HepG2 (cell line): ENCODE results near the gene BBIP1. TPM values are rescaled to one million over a fixed set of nuclear protein-coding genes. Genes with fewer than 3 reads are reported as not detected.

ENCODE experiments used
- AGO2 ChIP-seq: fragments of 200-400 bp; formaldehyde crosslinking; optimal IDR thresholded peaks from 2 replicates; pipeline ENCODE3; 2017; ENCODE audit warnings: mild to moderate bottlenecking, low read depth, low read length, moderate library complexity
- HIVEP1 ChIP-seq: sonication (generic); formaldehyde crosslinking; IDR thresholded peaks from 2 replicates; pipeline ENCODE4 v1.4.0; 2020; ENCODE audit warnings: mild to moderate bottlenecking, missing genetic modification reagents
- HNRNPK ChIP-seq: fragments of 200-400 bp; formaldehyde crosslinking; IDR thresholded peaks from 2 replicates; pipeline ENCODE4 v1.6.1; 2018; ENCODE audit warnings: low read length, low read depth, moderate library complexity, mild to moderate bottlenecking; ENCODE audit not compliant: poor library complexity, severe bottlenecking
- KDM1A ChIP-seq: IDR thresholded peaks from 2 replicates; pipeline ENCODE4 v1.6.1; 2016; ENCODE audit warnings: missing compliant biosample characterization
- PHF5A ChIP-seq: IDR thresholded peaks from one replicate; pipeline ENCODE4 v1.6.1; 2018; ENCODE audit warnings: low read depth, missing genetic modification reagents; ENCODE audit not compliant: unreplicated experiment
- TBL1XR1 ChIP-seq: fragments of 150-350 bp; IDR thresholded peaks from 2 replicates; pipeline ENCODE4 v1.6.1; 2014; ENCODE audit warnings: borderline replicate concordance, low read length; ENCODE audit not compliant: partially characterized antibody
- ZNF224 ChIP-seq: sonication (generic); formaldehyde crosslinking; IDR thresholded peaks from 2 replicates; pipeline ENCODE4 v1.5.0; 2020; ENCODE audit warnings: mild to moderate bottlenecking, missing genetic modification reagents
- polyA plus RNA-seq, 8 experiments: library from polyadenylated mRNA; depleted of rRNA in 3 of 8; stranded (reverse) in 7 of 8; unstranded in 1 of 8; fragments of >200 nt; fragmentation: Illumina TruSeq in 4 of 8; extraction: Trizol in 4 of 8; gene quantifications; 2 replicates each; pipeline versions ENCODE4 v1.2.1 to v1.2.3, GENCODE V29; 2011 to 2016; ENCODE audit warnings: low read depth in 4 of 8, missing spikeins in 1 of 8, mixed read lengths in 1 of 8; ENCODE audit not compliant: insufficient read depth in 1 of 8
- total RNA-seq, 5 experiments: library from RNA; depleted of rRNA; stranded (reverse); fragments of >200 nt; fragmentation: Illumina TruSeq; extraction: Trizol; gene quantifications; 2 replicates each; pipeline ENCODE4 v1.2.3, GENCODE V29; 2016; ENCODE audit warnings: low read depth in 1 of 5
- TF ChIP-seq, protein P1 (sequence below): IDR thresholded peaks from 2 replicates; pipeline ENCODE4 v1.6.1; 2012; ENCODE audit warnings: low read length, improper control_type of control experiment
- TF ChIP-seq, protein P2 (sequence below): IDR thresholded peaks from 2 replicates; pipeline ENCODE4 v1.6.1; 2018; ENCODE audit warnings: missing genetic modification reagents
- TF ChIP-seq, protein P3 (sequence below): sonication (generic); formaldehyde crosslinking; IDR thresholded peaks from 2 replicates; pipeline ENCODE4 v1.9.0; 2022; ENCODE audit warnings: low read depth, missing genetic modification reagents
- TF ChIP-seq, protein P4 (sequence below): sonication (generic); formaldehyde crosslinking; IDR thresholded peaks from 2 replicates; pipeline ENCODE4 v1.8.0; 2022; ENCODE audit warnings: mild to moderate bottlenecking, missing genetic modification reagents, borderline replicate concordance
- TF ChIP-seq, protein P5 (sequence below): sonication (generic); formaldehyde crosslinking; IDR thresholded peaks from 2 replicates; pipeline ENCODE4 v1.4.0; 2020; ENCODE audit warnings: missing genetic modification reagents, low read depth, mild to moderate bottlenecking, borderline replicate concordance
- TF ChIP-seq, protein P6 (sequence below): sonication (generic); formaldehyde crosslinking; IDR thresholded peaks from 2 replicates; pipeline ENCODE4 v1.4.0; 2020; ENCODE audit warnings: mild to moderate bottlenecking, missing genetic modification reagents
- TF ChIP-seq, protein P7 (sequence below): IDR thresholded peaks from 2 replicates; pipeline ENCODE4 v1.6.1; 2016; ENCODE audit warnings: missing compliant biosample characterization, missing genetic modification reagents, borderline replicate concordance

Gene BBIP1
- total and polyA plus RNA-seq, 2 of the 13 experiments (the other 11 are each of a cell fraction or from before 2014, with no cell fraction given), result 18.3 to 24.1 TPM

DNA sequence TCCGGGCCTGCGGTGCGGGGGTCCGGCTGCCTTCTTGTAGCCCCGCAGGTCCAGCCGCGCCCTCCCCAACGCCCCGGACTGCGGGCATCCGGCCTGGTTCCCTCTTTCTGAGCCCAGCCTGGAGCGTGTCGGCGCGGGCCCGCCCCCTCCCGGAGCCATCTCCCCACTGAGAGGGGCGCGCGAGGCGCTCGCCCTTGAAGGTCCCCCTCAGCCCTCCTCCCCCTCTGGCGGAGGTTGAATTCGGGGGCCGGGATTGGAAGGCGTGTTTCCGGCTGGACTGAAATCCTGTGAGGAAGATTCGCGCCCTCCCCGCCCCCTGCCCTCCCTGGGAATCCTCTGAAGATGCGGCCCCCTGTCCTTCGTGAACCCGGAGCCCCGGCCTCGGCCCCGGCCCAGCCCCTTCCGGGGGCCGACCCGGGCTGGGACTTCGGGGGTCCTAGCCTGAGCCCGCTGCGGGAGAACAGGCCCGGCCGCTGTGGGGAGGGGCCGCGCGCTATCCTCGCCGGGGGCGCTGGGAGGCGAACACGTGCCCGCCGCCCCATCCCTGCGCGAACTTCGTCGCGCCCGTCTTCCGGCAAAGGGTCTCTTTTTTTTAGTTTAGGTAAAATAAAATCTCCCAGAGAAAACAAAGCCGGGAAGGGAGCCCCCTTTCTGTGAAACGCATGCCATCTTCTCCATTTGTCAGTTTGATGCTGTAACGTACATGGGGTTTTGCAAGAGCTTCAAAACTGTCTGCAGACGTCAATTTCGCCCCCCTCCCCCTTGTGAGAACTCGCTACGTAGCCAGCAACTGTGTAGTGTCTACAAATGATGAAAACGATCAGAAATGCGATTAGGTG is 46.6 kb downstream of the BBIP1 start (continued):
- TF ChIP-seq HIVEP1 (CRISPR knock-in tag) (peak; percentile 61; the same call in 1 of the 2 replicates), TBL1XR1 (no peak), HNRNPK (no peak), AGO2 (peak; percentile 83), ZNF224 (no peak), PHF5A (CRISPR knock-in tag) (no peak), KDM1A (CRISPR knock-in tag) (no peak)
- TF ChIP-seq, protein P1, sequence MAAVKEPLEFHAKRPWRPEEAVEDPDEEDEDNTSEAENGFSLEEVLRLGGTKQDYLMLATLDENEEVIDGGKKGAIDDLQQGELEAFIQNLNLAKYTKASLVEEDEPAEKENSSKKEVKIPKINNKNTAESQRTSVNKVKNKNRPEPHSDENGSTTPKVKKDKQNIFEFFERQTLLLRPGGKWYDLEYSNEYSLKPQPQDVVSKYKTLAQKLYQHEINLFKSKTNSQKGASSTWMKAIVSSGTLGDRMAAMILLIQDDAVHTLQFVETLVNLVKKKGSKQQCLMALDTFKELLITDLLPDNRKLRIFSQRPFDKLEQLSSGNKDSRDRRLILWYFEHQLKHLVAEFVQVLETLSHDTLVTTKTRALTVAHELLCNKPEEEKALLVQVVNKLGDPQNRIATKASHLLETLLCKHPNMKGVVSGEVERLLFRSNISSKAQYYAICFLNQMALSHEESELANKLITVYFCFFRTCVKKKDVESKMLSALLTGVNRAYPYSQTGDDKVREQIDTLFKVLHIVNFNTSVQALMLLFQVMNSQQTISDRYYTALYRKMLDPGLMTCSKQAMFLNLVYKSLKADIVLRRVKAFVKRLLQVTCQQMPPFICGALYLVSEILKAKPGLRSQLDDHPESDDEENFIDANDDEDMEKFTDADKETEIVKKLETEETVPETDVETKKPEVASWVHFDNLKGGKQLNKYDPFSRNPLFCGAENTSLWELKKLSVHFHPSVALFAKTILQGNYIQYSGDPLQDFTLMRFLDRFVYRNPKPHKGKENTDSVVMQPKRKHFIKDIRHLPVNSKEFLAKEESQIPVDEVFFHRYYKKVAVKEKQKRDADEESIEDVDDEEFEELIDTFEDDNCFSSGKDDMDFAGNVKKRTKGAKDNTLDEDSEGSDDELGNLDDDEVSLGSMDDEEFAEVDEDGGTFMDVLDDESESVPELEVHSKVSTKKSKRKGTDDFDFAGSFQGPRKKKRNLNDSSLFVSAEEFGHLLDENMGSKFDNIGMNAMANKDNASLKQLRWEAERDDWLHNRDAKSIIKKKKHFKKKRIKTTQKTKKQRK, result no peak
- TF ChIP-seq, protein P2, sequence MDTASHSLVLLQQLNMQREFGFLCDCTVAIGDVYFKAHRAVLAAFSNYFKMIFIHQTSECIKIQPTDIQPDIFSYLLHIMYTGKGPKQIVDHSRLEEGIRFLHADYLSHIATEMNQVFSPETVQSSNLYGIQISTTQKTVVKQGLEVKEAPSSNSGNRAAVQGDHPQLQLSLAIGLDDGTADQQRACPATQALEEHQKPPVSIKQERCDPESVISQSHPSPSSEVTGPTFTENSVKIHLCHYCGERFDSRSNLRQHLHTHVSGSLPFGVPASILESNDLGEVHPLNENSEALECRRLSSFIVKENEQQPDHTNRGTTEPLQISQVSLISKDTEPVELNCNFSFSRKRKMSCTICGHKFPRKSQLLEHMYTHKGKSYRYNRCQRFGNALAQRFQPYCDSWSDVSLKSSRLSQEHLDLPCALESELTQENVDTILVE, result no peak
- TF ChIP-seq, protein P3, sequence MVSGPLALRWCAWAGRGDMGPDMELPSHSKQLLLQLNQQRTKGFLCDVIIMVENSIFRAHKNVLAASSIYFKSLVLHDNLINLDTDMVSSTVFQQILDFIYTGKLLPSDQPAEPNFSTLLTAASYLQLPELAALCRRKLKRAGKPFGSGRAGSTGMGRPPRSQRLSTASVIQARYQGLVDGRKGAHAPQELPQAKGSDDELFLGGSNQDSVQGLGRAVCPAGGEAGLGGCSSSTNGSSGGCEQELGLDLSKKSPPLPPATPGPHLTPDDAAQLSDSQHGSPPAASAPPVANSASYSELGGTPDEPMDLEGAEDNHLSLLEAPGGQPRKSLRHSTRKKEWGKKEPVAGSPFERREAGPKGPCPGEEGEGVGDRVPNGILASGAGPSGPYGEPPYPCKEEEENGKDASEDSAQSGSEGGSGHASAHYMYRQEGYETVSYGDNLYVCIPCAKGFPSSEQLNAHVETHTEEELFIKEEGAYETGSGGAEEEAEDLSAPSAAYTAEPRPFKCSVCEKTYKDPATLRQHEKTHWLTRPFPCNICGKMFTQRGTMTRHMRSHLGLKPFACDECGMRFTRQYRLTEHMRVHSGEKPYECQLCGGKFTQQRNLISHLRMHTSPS (CRISPR knock-in tag), result no peak
- TF ChIP-seq, protein P4, sequence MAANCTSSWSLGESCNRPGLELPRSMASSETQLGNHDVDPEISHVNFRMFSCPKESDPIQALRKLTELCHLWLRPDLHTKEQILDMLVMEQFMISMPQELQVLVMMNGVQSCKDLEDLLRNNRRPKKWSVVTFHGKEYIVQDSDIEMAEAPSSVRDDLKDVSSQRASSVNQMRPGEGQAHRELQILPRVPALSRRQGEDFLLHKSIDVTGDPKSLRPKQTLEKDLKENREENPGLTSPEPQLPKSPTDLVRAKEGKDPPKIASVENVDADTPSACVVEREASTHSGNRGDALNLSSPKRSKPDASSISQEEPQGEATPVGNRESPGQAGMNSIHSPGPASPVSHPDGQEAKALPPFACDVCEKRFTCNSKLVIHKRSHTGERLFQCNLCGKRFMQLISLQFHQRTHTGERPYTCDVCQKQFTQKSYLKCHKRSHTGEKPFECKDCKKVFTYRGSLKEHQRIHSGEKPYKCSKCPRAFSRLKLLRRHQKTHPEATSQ, result 0 out of 2 replicates have a peak, but pooled peaks have one; percentile 19
- TF ChIP-seq, protein P5, sequence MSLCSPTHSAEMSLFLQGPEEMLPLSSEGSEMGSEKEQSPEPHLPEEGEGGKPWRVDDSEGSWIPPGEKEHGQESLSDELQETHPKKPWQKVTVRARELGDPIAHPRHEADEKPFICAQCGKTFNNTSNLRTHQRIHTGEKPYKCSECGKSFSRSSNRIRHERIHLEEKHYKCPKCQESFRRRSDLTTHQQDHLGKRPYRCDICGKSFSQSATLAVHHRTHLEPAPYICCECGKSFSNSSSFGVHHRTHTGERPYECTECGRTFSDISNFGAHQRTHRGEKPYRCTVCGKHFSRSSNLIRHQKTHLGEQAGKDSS (CRISPR knock-in tag), result no peak; the same call in 1 of the 2 replicates
- TF ChIP-seq, protein P6, sequence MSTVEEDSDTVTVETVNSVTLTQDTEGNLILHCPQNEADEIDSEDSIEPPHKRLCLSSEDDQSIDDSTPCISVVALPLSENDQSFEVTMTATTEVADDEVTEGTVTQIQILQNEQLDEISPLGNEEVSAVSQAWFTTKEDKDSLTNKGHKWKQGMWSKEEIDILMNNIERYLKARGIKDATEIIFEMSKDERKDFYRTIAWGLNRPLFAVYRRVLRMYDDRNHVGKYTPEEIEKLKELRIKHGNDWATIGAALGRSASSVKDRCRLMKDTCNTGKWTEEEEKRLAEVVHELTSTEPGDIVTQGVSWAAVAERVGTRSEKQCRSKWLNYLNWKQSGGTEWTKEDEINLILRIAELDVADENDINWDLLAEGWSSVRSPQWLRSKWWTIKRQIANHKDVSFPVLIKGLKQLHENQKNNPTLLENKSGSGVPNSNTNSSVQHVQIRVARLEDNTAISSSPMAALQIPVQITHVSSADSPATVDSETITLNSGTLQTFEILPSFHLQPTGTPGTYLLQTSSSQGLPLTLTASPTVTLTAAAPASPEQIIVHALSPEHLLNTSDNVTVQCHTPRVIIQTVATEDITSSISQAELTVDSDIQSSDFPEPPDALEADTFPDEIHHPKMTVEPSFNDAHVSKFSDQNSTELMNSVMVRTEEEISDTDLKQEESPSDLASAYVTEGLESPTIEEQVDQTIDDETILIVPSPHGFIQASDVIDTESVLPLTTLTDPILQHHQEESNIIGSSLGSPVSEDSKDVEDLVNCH (CRISPR knock-in tag), result no peak
- TF ChIP-seq, protein P7, sequence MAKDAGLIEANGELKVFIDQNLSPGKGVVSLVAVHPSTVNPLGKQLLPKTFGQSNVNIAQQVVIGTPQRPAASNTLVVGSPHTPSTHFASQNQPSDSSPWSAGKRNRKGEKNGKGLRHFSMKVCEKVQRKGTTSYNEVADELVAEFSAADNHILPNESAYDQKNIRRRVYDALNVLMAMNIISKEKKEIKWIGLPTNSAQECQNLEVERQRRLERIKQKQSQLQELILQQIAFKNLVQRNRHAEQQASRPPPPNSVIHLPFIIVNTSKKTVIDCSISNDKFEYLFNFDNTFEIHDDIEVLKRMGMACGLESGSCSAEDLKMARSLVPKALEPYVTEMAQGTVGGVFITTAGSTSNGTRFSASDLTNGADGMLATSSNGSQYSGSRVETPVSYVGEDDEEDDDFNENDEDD (CRISPR knock-in tag), result peak; percentile 78; the same call in 1 of the 2 replicates
